Heart left ventricle (tissue), 13 donors: ENCODE results near the gene RDH16.

Experiments
- CTCF ChIP-seq, 12 donors: fragments of 200-600 bp; sonication (generic) in 4 of 12; IDR thresholded peaks; one replicate each; pipeline versions ENCODE4 v1.5.0 to v1.8.0; 2018 to 2022; ENCODE audit warnings: antibody characterized with exemption in 12 of 12, mild to moderate bottlenecking in 5 of 12
- POLR2A ChIP-seq, 2 donors: fragments of 450-650 bp; IDR thresholded peaks; one replicate each; pipeline ENCODE4 v1.6.1; 2017; ENCODE audit warnings: antibody characterized with exemption in 2 of 2, mild to moderate bottlenecking in 2 of 2, moderate library complexity in 2 of 2
- donor health status: ischemic (EF 13 %, LVEDD 7.1; RV severe dilation, severe dysfunction).
- donor health status: DM: no; HTN: yes; CAD: no.
- donor health status: DM: no; HTN: no; CAD: no.
- donor health status: ischemic (EF 25% LVEDD 6.9; RV normal size, moderate dysfunction).
- donor health status: ischemic (EF 25% LVEDD 5.7; RV mildly dilated, moderate dysfunction).
- donor health status: ischemic (EF 35%, LVEDD 5.7; RV mildly dilated, moderate dysfunction).
- donor health status: nonischemic (EF 11% LVEDD 7.7; RV severe dilation, severe dysfunction).
- donor health status: DM: yes; HTN: yes; CAD: no.
- donor health status: PGD.
- donor health status: ischemic (EF 29% LVEDD 5.4; RV normal size, mild dysfunction).
- donor health status: nonischemic (EF 23%, LVEDD 6.1; RV moderate dilation, normal function).

- TF ChIP-seq POLR2A (IDR thresholded peaks at IDR 0.05) (no peak), CTCF (IDR thresholded peaks at IDR 0.05) (no peak)
Observed at GRCh38 chr12:56996793-56997545, 39.6 kb upstream of the RDH16 start.
